Measurements from ENCODE around the gene PIGH. TPM values are rescaled to one million over a fixed set of nuclear protein-coding genes. Genes with fewer than 3 reads are reported as not detected.

Gene PIGH
- total RNA-seq, 4 donors from 2014 or later = 22.1 to 31.4 (median 29.2) TPM

DNA sequence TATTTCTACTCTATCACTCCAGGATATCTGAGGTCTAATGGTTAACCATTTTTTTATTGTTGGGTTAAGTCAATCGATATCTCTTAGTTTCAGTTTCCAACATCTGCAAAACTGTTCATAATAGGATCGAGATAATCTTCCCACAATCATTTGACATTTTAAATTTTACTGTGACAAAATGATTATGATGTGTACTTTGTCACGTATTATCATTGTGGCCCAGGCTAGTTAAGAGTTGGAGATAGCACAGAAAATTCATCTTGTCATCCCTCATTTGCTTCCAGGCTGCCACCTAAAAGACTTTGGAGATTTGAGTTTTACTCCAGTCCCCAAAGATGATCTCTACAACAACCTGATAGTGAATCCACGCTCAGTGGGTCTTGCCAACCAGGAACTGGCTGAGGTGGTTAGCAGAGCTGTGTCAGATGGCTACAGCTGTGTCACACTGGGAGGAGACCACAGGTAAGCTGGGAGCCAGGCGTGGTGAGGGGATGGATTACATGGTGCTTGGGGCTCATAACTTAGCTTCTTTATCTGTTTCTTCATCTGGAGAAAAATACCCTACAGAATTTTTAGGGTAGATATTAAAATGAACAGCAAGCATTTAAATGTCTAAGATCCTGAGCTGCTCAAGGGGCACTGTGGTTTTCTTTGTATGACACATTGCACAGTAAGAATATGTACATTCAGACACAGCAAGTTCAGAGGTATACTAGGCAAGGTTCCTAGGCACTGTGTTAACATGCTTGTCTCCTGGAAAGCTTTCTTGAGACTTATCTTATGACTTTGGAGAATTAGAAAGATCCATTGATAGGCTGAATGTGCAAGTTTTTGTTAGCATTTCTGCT lies 42.1 kb upstream of the PIGH start:
- no peak overlapping the region for H3K4me3 ChIP-seq (ENCODE audit: low read depth, poor library complexity, severe bottlenecking)
- no peak for DNase-seq (ENCODE audit: low spot score in 2 of 2)
- no peak for TF ChIP-seq POLR2A (IDR thresholded peaks at IDR 0.05)
- TF ChIP-seq, protein P1, sequence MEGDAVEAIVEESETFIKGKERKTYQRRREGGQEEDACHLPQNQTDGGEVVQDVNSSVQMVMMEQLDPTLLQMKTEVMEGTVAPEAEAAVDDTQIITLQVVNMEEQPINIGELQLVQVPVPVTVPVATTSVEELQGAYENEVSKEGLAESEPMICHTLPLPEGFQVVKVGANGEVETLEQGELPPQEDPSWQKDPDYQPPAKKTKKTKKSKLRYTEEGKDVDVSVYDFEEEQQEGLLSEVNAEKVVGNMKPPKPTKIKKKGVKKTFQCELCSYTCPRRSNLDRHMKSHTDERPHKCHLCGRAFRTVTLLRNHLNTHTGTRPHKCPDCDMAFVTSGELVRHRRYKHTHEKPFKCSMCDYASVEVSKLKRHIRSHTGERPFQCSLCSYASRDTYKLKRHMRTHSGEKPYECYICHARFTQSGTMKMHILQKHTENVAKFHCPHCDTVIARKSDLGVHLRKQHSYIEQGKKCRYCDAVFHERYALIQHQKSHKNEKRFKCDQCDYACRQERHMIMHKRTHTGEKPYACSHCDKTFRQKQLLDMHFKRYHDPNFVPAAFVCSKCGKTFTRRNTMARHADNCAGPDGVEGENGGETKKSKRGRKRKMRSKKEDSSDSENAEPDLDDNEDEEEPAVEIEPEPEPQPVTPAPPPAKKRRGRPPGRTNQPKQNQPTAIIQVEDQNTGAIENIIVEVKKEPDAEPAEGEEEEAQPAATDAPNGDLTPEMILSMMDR (IDR thresholded peaks at IDR 0.05) = no peak
- intact Hi-C loops (cut with DNase I; ENCODE audit: low total_unique reads) = no loop called here
- WGBS, 2 donors = 87 to 88% methylated on average over 5 of the region's 5 CpGs

DNA sequence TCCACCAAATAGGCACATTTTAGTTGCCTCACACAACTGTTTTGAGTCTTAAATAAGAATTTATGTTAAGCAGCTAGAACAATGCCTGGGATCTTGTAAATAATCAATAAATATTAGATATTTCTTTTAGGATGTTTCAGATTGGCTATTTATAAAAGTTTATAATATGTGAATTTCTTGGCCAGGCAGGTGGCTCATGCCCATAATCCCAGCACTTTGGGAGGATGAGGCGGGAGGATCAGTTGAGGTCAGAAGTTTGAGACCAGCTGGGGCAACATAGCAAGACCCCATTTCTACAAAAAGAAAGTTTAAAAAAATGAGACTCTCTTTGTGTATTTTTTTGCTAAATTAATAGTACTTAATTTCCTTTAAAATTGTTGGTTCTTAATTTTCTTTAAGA lies 41.4 kb upstream of the PIGH start:
- TF ChIP-seq, protein P1 (IDR thresholded peaks at IDR 0.05) = no peak
- no peak for TF ChIP-seq POLR2A (IDR thresholded peaks at IDR 0.05)
- intact Hi-C loops (cut with DNase I; ENCODE audit: low total_unique reads) = no loop called here
- H3K4me3 ChIP-seq (ENCODE audit: low read depth, poor library complexity, severe bottlenecking) = no peak overlapping the region
- WGBS, 2 donors = 95 to 98% methylated on average over 1 of the region's 1 CpG
- DNase-seq (ENCODE audit: low spot score in 2 of 2) = no peak

DNA sequence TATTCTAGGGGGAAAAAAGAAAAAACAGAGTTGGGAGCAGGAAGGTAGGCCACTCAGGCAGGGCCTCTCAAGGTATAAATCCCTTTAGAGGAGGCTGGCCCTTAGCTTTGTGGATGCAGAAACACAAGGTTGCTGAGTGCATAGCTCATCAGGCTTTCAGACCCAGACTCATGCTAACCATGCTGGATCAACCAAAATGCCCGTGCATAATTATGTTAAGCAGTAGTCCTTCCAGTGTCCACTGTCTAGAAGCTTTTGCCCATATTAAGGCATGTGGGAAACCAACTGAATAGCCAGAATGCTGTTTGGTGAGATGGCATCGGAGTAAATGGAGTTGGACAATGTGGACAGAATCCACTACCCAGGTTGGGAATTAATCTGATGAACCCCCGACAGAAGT lies 38.6 kb upstream of the PIGH start:
- WGBS, 2 donors = 93 to 94% methylated on average over 3 of the region's 3 CpGs
- intact Hi-C loops (cut with DNase I; ENCODE audit: low total_unique reads) = no loop called here
- DNase-seq (ENCODE audit: low spot score in 2 of 2) = no peak
- no peak overlapping the region for H3K4me3 ChIP-seq (ENCODE audit: low read depth, poor library complexity, severe bottlenecking)
- TF ChIP-seq POLR2A (IDR thresholded peaks at IDR 0.05) = no peak
- TF ChIP-seq, protein P1 (IDR thresholded peaks at IDR 0.05) = no peak

DNA sequence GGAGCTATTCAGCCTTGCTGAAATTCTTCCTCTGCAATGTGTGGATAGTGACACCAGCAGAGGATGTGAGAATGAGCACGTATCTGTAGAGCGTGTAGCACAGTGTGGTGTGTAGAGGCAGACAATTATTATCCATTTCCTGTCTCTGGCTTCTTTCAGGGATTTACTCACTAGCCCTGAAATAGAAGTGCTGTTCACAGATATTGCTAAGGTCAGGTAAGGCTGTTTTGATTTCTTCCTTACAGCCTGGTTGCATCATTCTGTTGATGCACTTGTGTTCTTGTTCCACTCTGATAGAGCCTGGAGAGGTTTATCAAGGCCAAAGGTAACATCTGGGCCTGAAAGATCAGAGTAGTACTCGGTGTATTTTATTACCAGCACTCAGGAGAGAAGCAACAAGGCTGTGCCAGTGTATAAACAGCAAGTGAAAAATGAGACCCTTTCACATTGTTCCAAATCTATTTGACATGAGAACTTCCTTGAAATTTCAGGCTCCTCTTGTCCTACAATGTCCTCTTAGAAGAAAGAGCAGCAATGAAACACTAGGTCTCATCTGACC lies 36.4 kb upstream of the PIGH start:
- intact Hi-C loops (cut with DNase I; ENCODE audit: low total_unique reads) = no loop called here
- H3K4me3 ChIP-seq (ENCODE audit: low read depth, poor library complexity, severe bottlenecking) = no peak overlapping the region
- 57 to 80% methylated on average over 3 of the region's 3 CpGs for WGBS, 2 donors
- no peak for DNase-seq (ENCODE audit: low spot score in 2 of 2)
- TF ChIP-seq POLR2A (IDR thresholded peaks at IDR 0.05) = no peak
- TF ChIP-seq, protein P1 (IDR thresholded peaks at IDR 0.05) = no peak

DNA sequence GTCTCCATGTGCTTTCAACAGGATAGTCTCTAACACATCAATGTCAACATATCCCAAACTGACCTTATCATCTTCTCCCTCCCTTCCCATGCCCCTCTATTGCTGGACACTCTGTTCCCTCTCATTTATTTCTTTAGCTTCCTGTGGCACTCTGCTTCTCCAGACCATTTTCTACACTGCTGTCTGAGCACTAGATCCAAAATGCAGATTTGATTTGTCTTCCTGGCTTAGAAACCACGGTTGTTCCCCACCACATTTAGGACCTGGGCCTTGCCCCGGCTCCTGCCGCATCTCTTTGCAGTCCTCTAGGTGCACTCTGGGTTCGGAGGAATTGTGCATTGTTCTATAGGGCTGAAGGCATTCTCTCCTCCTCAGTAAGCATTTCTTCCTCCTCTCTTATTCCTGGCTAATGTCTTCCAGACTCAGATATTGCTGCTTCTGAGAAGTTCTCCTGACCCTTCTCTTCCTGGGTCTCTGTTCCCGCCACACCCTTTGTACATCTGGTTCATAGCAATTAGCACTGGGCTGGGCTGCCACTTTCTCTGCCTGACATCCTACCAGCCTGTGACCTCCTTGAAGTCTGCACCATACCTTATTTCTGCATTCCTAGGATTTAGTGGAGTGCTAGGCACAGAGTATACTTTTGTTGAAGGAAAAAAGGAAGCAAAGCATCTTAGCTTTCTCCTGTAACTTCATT lies 33.5 kb upstream of the PIGH start:
- no peak for TF ChIP-seq POLR2A (IDR thresholded peaks at IDR 0.05)
- TF ChIP-seq, protein P1 (IDR thresholded peaks at IDR 0.05) = no peak
- intact Hi-C loops (cut with DNase I; ENCODE audit: low total_unique reads) = no loop called here
- no peak overlapping the region for H3K4me3 ChIP-seq (ENCODE audit: low read depth, poor library complexity, severe bottlenecking)
- no peak for DNase-seq (ENCODE audit: low spot score in 2 of 2)
- 89 to 92% methylated on average over 5 of the region's 5 CpGs for WGBS, 2 donors

Measured in lower leg skin (tissue), 4 donors.